ENCODE measurements around the gene RMND1.

RMND1 gene

DNA sequence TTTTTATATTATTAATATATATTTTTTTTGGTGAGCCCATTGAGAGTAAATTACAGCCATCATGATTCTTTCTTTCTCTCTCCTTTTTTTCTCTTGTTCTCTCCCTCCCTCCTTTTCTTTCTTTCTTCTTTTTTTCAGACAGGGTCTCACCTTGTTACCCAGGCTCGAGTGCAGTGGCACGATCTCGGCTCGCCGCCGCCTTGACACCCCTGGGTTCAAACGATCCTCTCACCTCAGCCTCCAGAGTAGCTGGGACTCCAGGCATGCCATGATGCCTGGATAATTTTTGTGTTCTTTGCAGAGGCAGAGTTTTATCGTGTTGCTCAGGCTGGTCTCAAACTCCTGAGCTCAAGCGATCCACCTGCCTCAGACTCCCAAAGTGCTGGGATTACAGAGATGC lies 43.5 kb upstream of the RMND1 start:
- Histone ChIP-seq H4K20me1 (ENCODE audit: insufficient read depth, low read length) (no peaks in the 10 kb centered on the region), H3K9me3 (ENCODE audit: insufficient read depth, low read length) (no peaks in the 10 kb centered on the region), H3K27ac (ENCODE audit: low read length) (no peak overlapping the region), H3K9ac (ENCODE audit: low read length) (no peak overlapping the region), H3K36me3 (replicated peaks; ENCODE audit: low read depth, low read length) (no peaks in the 10 kb centered on the region), H3K4me2 (ENCODE audit: low read length) (no peak overlapping the region), H3K27me3 (ENCODE audit: low read depth, low read length) (peaks cover 17% of the 10 kb centered on the region), H3K4me3 (ENCODE audit: low read length) (no peak overlapping the region), H2AFZ (ENCODE audit: low read depth, low read length) (no peak overlapping the region), H3K4me1 (ENCODE audit: low read length) (peaks cover 7% of the 10 kb centered on the region), H3K79me2 (ENCODE audit: low read length) (no peaks in the 10 kb centered on the region)
- TF ChIP-seq EZH2phosphoT487 (IDR thresholded peaks at IDR 0.05; ENCODE audit: low read depth): no peak
- no peak for TF ChIP-seq CTCF (IDR thresholded peaks at IDR 0.05; ENCODE audit: low read depth, low read length)

- peak overlapping the region; percentile 72; the same call in 1 of the 2 replicates for H2AFZ ChIP-seq (ENCODE audit: low read depth, low read length)
- H3K36me3 ChIP-seq (replicated peaks; ENCODE audit: low read depth, low read length): no peaks in the 10 kb centered on the region
- peaks cover 17% of the 10 kb centered on the region for H3K27me3 ChIP-seq (ENCODE audit: low read depth, low read length)
- TF ChIP-seq EZH2phosphoT487 (IDR thresholded peaks at IDR 0.05; ENCODE audit: low read depth): no peak
- TF ChIP-seq CTCF (IDR thresholded peaks at IDR 0.05; ENCODE audit: low read depth, low read length): no peak
- no peak overlapping the region; the same call in 1 of the 2 replicates for H3K9ac ChIP-seq (ENCODE audit: low read length)
- H3K4me2 ChIP-seq (ENCODE audit: low read length): peak overlapping the region; percentile 93
- no peak overlapping the region for H3K27ac ChIP-seq (ENCODE audit: low read length)
- peaks cover 7% of the 10 kb centered on the region for H3K4me1 ChIP-seq (ENCODE audit: low read length)
- H4K20me1 ChIP-seq (ENCODE audit: insufficient read depth, low read length): no peaks in the 10 kb centered on the region
- H3K9me3 ChIP-seq (ENCODE audit: insufficient read depth, low read length): no peaks in the 10 kb centered on the region
- no peaks in the 10 kb centered on the region for H3K79me2 ChIP-seq (ENCODE audit: low read length)
- H3K4me3 ChIP-seq (ENCODE audit: low read length): peak overlapping the region; percentile 90
These were observed 43.0 kb upstream of the RMND1 start for GRCh38 chr6:151494936-151495320.

GRCh38 chr6:151494235-151494935 lies 42.5 kb upstream of the RMND1 start:
- Histone ChIP-seq H3K27ac (ENCODE audit: low read length) (no peak overlapping the region), H3K9me3 (ENCODE audit: insufficient read depth, low read length) (no peaks in the 10 kb centered on the region), H2AFZ (ENCODE audit: low read depth, low read length) (peak overlapping the region; percentile 72), H3K4me1 (ENCODE audit: low read length) (peaks cover 7% of the 10 kb centered on the region), H3K4me2 (ENCODE audit: low read length) (peak overlapping the region; percentile 93), H3K4me3 (ENCODE audit: low read length) (peak overlapping the region; percentile 90), H3K79me2 (ENCODE audit: low read length) (no peaks in the 10 kb centered on the region), H4K20me1 (ENCODE audit: insufficient read depth, low read length) (no peaks in the 10 kb centered on the region), H3K36me3 (replicated peaks; ENCODE audit: low read depth, low read length) (no peaks in the 10 kb centered on the region), H3K9ac (ENCODE audit: low read length) (peak overlapping the region; percentile 55), H3K27me3 (ENCODE audit: low read depth, low read length) (peaks cover 17% of the 10 kb centered on the region)
- TF ChIP-seq EZH2phosphoT487 (IDR thresholded peaks at IDR 0.05; ENCODE audit: low read depth): no peak
- no peak for TF ChIP-seq CTCF (IDR thresholded peaks at IDR 0.05; ENCODE audit: low read depth, low read length)

GRCh38 chr6:151493804-151494234 lies 41.9 kb upstream of the RMND1 start, which contains the start of gene CCDC170:
Gene CCDC170, plus strand, starts transcription at chr6:151494017. Its CDS starts 112 bp downstream, at chr6:151494129.
- no peaks in the 10 kb centered on the region for H4K20me1 ChIP-seq (ENCODE audit: insufficient read depth, low read length)
- H3K9me3 ChIP-seq (ENCODE audit: insufficient read depth, low read length): no peaks in the 10 kb centered on the region
- TF ChIP-seq CTCF (IDR thresholded peaks at IDR 0.05; ENCODE audit: low read depth, low read length) (no peak), EZH2phosphoT487 (IDR thresholded peaks at IDR 0.05; ENCODE audit: low read depth) (no peak)
- no peak within 1 kb of the TSS for H3K27ac ChIP-seq (ENCODE audit: low read length)
- peaks cover 21% of the 10 kb centered on the region for H3K27me3 ChIP-seq (ENCODE audit: low read depth, low read length)
- H3K36me3 ChIP-seq (replicated peaks; ENCODE audit: low read depth, low read length): no peaks in the 10 kb centered on the region
- H3K4me3 ChIP-seq (ENCODE audit: low read length): peak within 1 kb of the TSS; percentile 90
- peak within 1 kb of the TSS; percentile 93 for H3K4me2 ChIP-seq (ENCODE audit: low read length)
- H3K79me2 ChIP-seq (ENCODE audit: low read length): no peaks in the 10 kb centered on the region
- H2AFZ ChIP-seq (ENCODE audit: low read depth, low read length): peak within 1 kb of the TSS; percentile 72
- H3K4me1 ChIP-seq (ENCODE audit: low read length): peaks cover 7% of the 10 kb centered on the region
- H3K9ac ChIP-seq (ENCODE audit: low read length): peak within 1 kb of the TSS; percentile 55
